Femur (tissue), 1 donor: ENCODE data around the gene FTCD.
A peak's percentile ranks its signal among the peaks of the same experiment; 100 is the strongest.

Experiments used
- DNase-seq: peaks from one replicate; pipeline ENCODE4 v3.0.0-alpha.2; 2017

FTCD gene

DNA sequence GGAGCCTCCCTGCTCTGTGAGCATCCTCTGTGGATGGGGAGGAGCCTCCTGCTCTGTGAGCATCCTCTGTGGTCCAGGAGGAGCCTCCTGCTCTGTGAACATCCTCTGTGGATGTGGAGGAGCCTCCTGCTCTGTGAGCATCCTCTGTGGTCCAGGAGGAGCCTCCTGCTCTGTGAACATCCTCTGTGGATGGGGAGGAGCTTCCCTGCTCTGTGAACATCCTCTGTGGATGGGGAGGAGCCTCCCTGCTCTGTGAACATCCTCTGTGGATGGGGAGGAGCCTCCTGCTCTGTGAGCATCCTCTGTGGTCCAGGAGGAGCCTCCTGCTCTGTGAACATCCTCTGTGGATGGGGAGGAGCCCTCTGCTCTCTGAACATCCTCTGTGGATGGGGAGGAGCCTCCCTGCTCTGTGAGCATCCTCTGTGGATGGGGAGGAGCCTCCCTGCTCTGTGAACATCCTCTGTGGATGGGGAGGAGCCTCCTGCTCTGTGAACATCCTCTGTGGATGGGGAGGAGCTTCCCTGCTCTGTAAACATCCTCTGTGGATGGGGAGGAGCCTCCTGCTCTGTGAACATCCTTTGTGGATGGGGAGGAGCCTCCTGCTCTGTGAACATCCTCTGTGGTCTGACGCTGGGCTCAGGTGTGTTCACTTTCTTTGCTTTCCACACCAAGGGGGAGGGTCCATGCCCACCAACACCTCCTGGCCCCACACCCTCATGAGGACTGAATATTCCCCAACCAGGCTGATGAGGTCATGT is 15.2 kb upstream of the FTCD start:
- peak; percentile 6 for DNase-seq

DNA sequence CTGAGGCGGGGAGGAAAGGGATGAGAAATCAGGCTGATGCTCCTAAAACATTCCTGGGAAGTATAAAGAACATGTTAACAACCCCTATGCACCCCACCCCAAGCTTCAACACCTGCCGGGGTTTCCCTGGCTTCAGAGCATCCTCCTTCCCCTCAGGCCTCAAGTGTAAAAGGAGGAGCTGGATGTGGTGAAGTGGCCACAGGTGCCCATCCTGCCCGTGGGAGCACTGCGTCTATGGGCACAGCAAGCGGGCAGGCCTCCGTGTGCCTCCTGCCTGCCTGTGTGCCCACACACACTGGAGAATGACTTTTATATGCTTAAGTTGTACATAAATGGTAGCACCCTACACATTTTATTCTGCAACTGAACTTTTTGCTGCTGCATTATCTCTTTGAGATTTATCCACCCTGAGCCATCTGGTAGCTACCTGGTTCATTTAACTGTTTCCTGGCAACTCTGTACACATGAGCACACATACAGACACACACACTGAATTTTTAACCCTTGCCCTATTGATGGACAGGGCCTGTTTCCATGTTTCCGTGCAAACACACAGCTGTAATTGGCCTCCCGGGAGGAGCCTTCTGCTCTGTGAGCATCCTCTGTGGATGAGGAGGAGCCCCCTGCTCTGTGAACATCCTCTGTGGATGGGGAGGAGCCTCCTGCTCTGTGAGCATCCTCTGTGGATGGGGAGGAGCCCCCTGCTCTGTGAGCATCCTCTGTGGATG is 13.4 kb upstream of the FTCD start:
- no peak for DNase-seq

DNA sequence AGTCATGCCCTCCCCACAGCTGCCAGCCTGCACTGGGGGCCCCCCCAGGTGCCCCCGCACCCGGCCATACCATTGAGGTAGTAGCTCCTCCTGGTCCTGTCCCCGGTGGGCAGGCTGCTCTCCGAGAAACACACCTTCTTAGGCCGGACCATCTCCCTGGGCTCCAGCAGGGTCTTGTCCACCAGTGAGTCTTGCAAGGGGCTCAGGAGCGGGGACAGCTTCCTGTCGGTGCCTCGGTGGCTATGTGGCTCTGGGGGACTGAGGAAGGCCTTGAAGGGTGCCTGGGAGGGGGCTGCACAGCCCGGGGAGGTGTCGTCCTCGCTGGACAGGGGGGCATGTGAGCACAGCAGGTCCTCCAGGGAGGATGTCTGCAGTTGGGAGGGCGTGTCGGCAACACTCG is 12.9 kb upstream of the FTCD start:
- DNase-seq: peak; percentile 12

- no peak for DNase-seq
These were observed 9.7 kb upstream of the FTCD start for GRCh38 chr21:46165098-46165497.

- DNase-seq: peak; percentile 8
These were observed 8.0 kb upstream of the FTCD start for GRCh38 chr21:46163380-46163779.

- DNase-seq: peak; percentile 25
These were observed 6.5 kb upstream of the FTCD start for GRCh38 chr21:46161633-46162592.

DNA sequence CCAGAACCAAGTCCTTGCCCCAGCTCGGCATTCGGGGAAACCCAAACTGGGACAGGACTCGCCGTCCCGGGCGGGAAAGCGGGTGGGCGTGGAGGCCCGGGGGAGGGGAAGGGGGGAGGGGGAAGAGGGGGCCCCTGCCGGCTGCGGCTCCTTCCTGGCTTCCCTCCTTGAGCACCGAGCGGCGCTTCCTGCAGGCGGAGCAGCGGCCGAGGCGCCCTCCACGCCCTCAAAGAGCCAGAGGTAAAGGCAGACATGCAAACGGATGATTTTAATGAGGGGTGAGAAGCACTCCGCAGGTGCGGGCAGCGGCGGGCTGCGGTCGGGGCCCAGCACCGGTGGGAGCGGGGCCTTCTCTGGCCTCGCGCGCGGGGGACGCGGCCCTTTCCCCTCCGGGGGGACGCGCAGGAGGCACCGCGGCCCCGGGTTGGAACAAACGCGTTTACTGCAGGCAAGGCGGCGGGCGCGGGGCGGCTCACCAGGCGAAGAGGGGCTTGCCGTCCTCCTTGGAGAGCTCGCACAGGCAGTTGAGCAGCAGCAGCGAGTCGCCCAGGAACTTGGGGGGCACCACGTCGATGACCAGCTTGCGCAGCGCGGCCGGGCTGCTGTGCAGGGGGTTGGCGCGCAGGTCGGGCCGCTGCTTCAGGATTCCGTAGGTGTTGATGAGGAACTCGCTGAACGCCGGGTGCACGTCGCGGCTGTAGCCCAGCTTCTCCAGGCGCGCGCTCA is 5.7 kb upstream of the FTCD start:
- peak; percentile 20 for DNase-seq

DNA sequence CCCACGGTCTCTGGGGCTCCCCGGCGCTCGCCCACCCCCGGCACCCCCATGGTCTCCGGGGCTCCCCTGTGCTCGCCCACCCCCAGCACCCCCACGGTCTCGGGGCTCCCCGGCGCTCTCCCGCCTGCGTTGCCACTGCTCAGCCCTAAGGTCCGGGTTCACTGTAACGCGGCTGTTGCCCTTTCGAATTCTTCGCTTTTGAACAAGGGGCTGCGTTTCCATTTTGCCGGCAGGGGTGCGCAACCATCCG is 5.2 kb upstream of the FTCD start:
- no peak for DNase-seq

DNA sequence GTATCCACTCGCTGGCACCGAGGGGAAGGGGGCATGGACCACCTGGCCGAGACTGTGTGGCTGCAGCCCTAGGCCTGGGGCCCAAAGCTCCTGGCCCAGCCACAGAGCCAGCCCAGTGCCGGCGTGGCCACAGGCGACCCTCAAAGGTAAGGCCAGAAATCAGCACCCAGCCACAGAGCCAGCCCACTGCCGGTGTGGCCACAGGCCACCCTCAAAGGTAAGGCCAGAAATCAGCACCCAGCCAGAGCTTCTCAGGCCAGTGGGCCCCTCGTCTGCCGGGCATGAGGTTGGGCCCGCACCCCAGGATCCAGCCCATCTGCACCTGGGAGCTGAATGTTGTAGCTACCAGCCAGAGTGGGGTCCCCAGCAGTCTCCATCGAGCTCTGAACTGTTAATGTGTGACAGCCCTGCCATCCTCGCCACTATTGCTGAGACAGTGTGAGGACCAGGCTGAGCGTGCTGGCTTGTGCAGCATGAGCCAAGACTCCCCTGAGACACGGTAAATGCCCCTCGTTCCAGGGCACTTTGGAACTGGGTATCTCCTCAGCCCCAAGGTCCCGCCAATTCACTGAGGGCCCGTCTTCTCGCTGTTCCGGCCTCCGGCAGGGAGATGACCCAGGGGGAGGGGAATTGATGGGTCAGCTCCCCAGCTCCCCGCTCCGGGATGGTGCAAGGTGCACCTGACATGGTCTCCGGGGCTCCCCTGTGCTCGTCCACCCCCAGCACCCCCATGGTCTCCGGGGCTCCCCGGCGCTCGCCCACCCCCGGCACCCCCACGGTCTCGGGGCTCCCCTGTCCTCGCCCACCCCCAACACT is 4.7 kb upstream of the FTCD start:
- peak; percentile 15 for DNase-seq

DNA sequence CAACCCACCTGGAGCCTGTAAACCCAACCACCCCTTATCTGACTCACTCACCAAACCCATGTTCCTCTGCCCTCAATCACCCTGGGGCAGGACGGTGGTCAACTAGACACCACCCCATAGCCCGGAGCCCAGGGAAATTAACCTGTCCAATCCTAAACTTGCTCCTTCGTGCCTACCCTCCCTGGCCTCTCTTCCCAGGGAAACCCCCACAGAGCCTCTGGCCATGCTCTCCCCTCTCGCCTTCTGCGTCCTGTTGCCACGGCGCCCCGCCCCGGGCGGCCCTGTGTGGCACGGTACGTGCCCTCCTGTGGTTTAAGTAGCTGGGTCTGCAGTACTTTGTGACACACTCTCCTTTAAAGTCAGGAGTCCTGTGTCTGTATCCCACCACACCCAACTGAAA is 4.0 kb upstream of the FTCD start:
- peak; percentile 9 for DNase-seq

GRCh38 chr21:46158666-46159300 is 3.4 kb upstream of the FTCD start:
- peak; percentile 16 for DNase-seq

- DNase-seq: peak; percentile 17
These were observed 2.6 kb upstream of the FTCD start for GRCh38 chr21:46157987-46158451.

- DNase-seq: peak; percentile 7
These were observed 2.1 kb upstream of the FTCD start for GRCh38 chr21:46157396-46157986.

DNA sequence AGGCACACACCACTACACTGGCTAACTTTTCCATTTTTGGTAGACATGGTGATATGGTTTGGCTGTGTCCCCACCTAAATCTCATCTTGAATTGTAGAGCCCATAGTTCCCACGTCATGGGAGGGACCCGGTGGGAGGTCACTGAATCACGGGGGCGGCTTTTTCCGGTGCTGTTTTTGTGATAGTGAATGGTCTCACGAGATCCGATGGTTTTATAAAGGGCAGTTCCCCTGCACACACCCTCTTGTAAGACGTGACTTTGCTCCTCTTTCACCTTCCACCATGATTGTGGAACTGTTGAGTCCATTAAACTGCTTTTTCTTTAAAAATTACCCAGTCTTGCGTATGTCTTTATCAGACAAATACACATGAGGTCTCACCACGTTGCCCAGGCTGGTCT is 1.3 kb upstream of the FTCD start:
- peak; percentile 10 for DNase-seq

DNA sequence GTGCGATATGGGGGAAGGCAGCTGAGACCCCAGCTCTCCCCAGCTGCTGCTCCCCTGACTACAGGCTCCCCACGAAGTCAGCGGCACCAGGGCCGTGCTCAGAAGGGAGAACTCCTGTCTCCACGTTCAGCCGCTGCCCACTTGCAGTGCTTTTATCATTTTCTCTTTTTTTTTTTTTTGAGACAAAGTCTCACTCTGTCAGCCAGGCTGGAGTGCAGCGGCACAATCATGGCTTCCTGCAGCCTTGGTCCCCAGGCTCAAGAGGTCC is 933 bp upstream of the FTCD start:
- DNase-seq: no peak

DNA sequence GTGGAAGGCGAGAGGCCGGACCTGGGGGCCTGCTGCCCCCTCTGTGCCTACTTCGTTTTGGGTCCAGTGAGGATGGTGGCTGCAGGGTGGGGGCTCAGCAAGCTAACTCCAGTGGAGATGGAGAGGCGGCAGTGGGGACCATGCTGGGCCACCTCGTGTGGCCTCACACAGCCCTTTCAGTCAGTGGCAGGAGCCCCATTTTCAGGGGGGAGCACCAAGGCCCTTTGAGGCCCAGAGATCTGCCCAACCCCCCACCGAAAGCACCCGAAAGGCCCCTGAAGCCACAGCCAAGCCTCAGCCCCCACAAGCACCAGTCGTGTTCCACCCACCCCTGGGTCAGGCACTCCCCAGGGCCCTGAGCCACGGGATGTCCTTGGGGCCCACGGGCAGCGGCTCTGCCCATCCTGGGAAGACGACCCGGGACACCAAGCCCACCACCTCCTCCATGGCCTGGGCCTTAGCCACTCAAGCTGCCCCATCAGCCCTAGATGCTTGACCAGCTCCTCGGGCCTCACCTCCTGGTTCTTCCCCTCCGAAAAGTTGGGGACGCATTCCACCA is 345 bp downstream of the FTCD start:
- DNase-seq: peak; percentile 17

- peak; percentile 19 for DNase-seq
These were observed 1.0 kb downstream of the FTCD start for GRCh38 chr21:46154155-46154954.

DNA sequence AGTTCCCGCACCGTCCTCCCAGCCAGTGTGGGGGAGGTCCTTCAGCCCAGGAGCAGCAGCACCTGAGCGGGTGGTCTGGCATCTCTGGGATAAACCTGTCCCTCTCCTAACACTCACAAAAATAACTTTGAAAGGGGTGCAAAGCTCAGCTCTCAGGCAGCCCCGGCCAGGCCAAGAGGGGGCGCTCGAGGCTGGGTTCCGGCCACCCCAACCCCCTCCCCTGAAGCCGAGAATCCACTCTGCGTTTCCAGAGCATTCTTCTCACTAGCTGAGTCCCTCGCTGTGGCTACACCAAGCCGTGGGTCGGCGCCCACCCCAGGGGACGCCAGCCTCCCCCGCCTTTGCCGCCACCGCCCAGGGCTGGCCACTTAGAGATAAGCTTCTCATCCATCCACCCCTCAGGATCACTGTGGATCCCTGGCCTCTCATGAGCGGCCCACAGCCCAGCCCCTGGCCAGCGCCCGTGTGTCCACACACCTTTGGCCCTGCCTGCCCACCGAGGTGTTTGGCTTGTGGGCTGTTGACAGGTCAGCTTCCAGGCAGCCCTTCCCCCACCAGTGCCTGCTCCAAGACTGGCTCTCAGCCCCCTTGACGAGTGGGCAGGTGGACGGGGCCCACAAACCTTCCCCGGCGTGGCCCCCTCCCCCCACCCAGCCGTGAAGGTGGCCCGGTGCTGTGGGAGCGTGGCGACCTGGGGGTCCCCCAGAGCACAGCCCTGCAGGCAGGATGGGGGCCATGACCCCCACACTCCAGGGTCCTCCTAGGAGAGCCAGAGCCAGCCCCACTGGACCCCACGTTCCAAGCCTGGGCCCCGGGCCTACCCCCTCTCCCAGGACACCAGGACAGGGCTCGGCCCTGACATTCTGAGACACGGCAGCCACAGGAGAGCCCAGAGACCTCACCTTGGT is 1.9 kb downstream of the FTCD start:
- DNase-seq: peak; percentile 65

GRCh38 chr21:46152927-46153246 is 2.5 kb downstream of the FTCD start:
- no peak for DNase-seq
